GM23338 (cell line): ENCODE results near the gene SKIC2.
"Not testable (repeated sequence)": the region's sequence is repeated elsewhere in the genome, so short reads cannot be mapped to it uniquely, and the experiment has no call there.

Experiments used
- EZH2 ChIP-seq: fragments of 200-600 bp; sonication (generic); IDR thresholded peaks from one replicate; pipeline ENCODE4 v1.8.0; 2017; ENCODE audit warnings: antibody characterized with exemption, mild to moderate bottlenecking, low read depth; ENCODE audit not compliant: unreplicated experiment
- EZH2phosphoT487 ChIP-seq: fragments of 200-600 bp; sonication (generic); IDR thresholded peaks from one replicate; pipeline ENCODE4 v1.8.1; 2018; ENCODE audit warnings: antibody characterized with exemption; ENCODE audit not compliant: unreplicated experiment
- POLR2AphosphoS5 ChIP-seq: IDR thresholded peaks from 2 replicates; pipeline ENCODE4 v1.6.1; 2016; ENCODE audit warnings: antibody characterized with exemption, low read depth
- TF ChIP-seq, protein P1 (sequence below), 2 experiments: fragments of 200-600 bp in 1 of 2; sonication (generic) in 1 of 2; conservative IDR thresholded peaks; 2 replicates each; pipeline versions ENCODE4 v1.5.1 to v1.6.1; 2016 to 2017; ENCODE audit warnings: antibody characterized with exemption in 2 of 2, low read depth in 2 of 2, mild to moderate bottlenecking in 2 of 2, moderate library complexity in 1 of 2
- TF ChIP-seq, protein P2 (sequence below): IDR thresholded peaks from one replicate; pipeline ENCODE4 v1.6.1; 2018; ENCODE audit warnings: antibody characterized with exemption; ENCODE audit not compliant: unreplicated experiment

DNA sequence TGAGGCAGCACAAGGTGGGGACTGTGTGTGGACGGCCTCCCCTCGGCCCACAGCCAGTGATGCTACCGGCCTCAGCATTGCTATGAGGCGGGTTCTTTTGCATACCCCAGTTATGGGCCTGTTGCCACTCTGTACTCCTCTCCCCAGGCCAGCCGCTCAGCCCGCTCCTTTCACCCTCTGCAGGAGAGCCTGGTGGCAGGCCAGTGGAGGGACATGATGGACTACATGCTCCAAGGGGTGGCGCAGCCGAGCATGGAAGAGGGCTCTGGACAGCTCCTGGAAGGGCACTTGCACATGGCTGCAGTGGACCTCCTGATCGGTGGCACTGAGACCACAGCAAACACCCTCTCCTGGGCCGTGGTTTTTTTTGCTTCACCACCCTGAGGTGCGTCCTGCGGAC is 48.1 kb downstream of the SKIC2 start:
- TF ChIP-seq, protein P1, sequence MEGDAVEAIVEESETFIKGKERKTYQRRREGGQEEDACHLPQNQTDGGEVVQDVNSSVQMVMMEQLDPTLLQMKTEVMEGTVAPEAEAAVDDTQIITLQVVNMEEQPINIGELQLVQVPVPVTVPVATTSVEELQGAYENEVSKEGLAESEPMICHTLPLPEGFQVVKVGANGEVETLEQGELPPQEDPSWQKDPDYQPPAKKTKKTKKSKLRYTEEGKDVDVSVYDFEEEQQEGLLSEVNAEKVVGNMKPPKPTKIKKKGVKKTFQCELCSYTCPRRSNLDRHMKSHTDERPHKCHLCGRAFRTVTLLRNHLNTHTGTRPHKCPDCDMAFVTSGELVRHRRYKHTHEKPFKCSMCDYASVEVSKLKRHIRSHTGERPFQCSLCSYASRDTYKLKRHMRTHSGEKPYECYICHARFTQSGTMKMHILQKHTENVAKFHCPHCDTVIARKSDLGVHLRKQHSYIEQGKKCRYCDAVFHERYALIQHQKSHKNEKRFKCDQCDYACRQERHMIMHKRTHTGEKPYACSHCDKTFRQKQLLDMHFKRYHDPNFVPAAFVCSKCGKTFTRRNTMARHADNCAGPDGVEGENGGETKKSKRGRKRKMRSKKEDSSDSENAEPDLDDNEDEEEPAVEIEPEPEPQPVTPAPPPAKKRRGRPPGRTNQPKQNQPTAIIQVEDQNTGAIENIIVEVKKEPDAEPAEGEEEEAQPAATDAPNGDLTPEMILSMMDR (conservative IDR thresholded peaks at IDR 0.05; ENCODE audit: low read depth in 2 of 2) = not testable (repeated sequence)
- not testable (repeated sequence) for TF ChIP-seq EZH2, POLR2AphosphoS5, EZH2phosphoT487
- TF ChIP-seq, protein P2, sequence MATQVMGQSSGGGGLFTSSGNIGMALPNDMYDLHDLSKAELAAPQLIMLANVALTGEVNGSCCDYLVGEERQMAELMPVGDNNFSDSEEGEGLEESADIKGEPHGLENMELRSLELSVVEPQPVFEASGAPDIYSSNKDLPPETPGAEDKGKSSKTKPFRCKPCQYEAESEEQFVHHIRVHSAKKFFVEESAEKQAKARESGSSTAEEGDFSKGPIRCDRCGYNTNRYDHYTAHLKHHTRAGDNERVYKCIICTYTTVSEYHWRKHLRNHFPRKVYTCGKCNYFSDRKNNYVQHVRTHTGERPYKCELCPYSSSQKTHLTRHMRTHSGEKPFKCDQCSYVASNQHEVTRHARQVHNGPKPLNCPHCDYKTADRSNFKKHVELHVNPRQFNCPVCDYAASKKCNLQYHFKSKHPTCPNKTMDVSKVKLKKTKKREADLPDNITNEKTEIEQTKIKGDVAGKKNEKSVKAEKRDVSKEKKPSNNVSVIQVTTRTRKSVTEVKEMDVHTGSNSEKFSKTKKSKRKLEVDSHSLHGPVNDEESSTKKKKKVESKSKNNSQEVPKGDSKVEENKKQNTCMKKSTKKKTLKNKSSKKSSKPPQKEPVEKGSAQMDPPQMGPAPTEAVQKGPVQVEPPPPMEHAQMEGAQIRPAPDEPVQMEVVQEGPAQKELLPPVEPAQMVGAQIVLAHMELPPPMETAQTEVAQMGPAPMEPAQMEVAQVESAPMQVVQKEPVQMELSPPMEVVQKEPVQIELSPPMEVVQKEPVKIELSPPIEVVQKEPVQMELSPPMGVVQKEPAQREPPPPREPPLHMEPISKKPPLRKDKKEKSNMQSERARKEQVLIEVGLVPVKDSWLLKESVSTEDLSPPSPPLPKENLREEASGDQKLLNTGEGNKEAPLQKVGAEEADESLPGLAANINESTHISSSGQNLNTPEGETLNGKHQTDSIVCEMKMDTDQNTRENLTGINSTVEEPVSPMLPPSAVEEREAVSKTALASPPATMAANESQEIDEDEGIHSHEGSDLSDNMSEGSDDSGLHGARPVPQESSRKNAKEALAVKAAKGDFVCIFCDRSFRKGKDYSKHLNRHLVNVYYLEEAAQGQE = not testable (repeated sequence)
